GM20431 (cell line): ENCODE data around the gene FPR3.

Source experiments
- in situ Hi-C: fragments of 300-500 bp; cut with MseI, MboI; formaldehyde crosslinking; loops from one replicate; pipeline ENCODE4 v1.15.0; 2020; ENCODE audit warnings: low sequenced_read_pairs; ENCODE audit not compliant: unreplicated experiment

Gene FPR3

GRCh38 chr19:51781999-51782398, 13.0 kb upstream of the FPR3 start:
- in situ Hi-C loops: no loop called here

GRCh38 chr19:51783372-51783771, 11.6 kb upstream of the FPR3 start:
- in situ Hi-C loops: no loop called here

DNA sequence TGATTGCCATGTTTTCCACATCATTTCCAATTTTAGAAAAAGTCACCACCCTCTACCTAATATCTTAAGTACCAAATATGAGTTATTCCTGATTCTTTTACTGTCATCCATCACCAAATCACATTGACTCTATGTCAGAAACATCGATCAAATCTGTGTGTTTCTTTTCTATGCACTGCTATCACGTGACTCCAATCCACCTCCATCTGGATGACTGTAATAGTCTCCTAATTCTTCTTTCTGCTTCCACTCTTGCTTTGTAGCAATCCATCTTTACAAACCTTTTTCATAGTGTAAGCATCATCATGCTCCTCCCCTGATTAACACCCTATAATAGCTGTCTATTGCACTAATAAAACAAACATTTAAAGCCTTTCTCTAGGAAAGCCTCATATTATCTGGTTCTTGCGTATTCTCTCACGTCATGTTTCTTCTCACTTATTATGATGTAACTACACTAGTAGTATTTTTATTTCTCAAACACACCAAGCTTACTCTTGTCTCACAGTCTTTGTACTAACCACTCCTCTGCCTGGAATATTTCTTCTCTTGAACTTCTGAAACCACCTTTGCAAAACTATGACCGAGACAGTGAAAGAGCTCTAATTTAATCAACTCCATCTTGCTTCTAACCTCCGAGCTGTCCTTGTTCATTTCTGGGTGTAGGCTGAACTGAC, 10.7 kb upstream of the FPR3 start:
- in situ Hi-C loops: no loop called here

- in situ Hi-C loops: no loop called here
Measured at GRCh38 chr19:51784922-51785690, 9.9 kb upstream of the FPR3 start.

GRCh38 chr19:51786646-51787494, 8.1 kb upstream of the FPR3 start:
- in situ Hi-C loops: no loop called here

DNA sequence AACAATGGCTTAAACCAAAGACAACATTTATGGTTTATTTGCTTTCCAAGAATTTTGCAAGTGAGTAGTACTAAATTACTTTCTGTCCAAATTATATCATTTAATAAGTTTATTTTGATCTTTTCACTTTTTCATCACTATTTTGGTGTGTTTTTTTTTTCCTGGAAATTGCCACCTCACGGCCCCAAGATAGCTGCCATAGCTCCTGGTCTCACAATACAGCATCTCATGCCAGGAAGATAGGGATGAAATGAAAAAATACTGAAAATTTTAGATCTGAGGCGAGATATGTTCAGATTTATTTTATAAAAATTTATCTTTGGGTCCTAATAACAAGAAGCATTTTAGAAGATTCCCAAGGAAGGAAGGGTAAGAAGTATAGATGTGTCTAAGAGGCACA, 6.9 kb upstream of the FPR3 start:
- in situ Hi-C loops: no loop called here

- in situ Hi-C loops: no loop called here
Measured at GRCh38 chr19:51789061-51789795, 5.7 kb upstream of the FPR3 start.

- in situ Hi-C loops: no loop called here
Measured at GRCh38 chr19:51792932-51793331, 2.0 kb upstream of the FPR3 start.

- in situ Hi-C loops: no loop called here
Measured at GRCh38 chr19:51793994-51794393, 963 bp upstream of the FPR3 start.

DNA sequence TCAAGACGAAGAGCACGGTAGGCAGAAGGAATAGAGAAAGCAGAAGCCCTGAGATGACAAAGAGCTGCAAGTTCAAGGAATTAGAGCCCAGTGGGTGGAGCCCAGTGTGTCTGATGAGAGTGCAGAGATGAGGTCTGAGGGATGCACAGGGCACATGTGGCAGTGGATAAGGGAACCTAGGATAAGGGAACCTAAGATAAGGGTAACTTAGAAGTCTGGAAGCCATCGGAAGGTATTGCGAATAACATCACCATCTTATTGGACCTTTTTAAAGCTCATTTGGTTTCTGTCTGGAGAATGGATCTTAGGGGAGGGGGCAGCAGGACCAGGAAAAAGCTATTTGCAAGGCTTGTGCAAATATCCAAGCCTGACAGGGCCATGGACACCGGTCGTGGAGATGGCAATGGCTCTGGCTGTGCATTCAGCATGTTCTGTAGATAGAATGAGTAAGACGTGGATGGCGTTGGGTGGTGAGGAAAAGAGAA, 1.3 kb downstream of the FPR3 start:
- in situ Hi-C loops: no loop called here

GRCh38 chr19:51797480-51797879, 2.5 kb downstream of the FPR3 start:
- in situ Hi-C loops: no loop called here

DNA sequence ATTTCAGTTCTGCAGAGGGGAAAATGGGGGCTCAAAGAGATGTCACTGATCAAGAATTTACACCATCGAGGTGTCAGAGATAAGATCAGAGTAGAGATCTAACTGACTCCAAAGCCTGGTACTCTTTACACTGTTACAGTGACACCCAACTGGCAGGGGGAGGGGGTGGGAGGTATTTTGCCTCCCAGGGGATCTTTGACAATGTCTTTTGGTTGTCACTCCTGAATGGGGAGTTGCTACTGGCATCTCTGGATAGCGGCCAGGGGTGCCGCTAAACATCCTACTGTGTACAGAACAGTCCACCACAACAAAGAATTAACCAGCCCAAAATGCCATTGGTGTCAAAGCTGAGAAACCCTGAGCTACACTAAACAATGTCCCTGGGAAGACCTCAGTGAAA, 3.1 kb downstream of the FPR3 start:
- in situ Hi-C loops: no loop called here

- in situ Hi-C loops: no loop called here
Measured at GRCh38 chr19:51799034-51799773, 4.2 kb downstream of the FPR3 start.

- in situ Hi-C loops: no loop called here
Measured at GRCh38 chr19:51799774-51800472, 5.0 kb downstream of the FPR3 start.

DNA sequence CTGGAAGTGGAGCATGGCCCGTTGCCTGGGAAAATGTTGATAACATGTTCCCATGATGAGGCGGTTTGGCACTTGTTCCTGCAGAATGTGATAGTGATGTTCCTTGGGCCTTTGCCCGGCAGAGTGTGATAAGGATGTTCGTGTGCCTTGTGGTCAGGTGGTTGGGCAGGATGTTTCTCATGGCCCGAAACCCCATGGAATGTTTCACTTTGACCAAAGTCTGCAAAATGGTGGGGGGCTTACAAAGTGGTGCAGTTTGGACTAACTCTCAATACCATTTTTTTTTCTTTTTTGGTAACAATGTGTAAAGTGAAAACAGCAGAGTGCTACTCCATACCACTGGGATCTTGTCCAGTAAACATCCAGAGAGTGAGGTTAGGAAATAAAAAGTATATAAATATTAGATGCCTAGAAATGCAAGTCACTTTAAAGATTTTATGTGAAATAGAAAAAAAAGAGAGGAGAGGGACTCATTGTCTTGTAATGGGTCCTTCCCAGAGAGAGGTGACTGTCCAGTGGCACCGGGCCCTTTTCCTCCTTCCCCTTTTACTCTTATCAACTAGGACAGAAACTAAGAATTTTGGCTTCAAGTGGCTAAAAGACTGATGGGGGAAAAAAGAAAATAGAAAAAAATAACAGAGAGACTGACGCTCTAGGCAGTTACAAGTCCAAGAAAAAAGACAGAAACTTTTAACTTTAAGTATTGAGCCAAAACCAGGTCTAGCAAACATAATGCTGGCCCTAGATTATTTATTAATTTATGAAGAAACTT, 5.7 kb downstream of the FPR3 start:
- in situ Hi-C loops: no loop called here

GRCh38 chr19:51802775-51803174, 7.8 kb downstream of the FPR3 start:
- in situ Hi-C loops: no loop called here

- in situ Hi-C loops: no loop called here
Measured at GRCh38 chr19:51803519-51803918, 8.6 kb downstream of the FPR3 start.

- in situ Hi-C loops: no loop called here
Measured at GRCh38 chr19:51803967-51804366, 9.0 kb downstream of the FPR3 start.
